Activated CD4-positive, alpha-beta T cell treated with anti-CD3 and anti-CD28 coated beads for 48 hours (primary cell): Measurements from ENCODE around the gene SPRR2G.
"Not testable (repeated sequence)": the region's sequence is repeated elsewhere in the genome, so short reads cannot be mapped to it uniquely, and the experiment has no call there.

ENCODE experiments used
- DNase-seq: peaks from one replicate; pipeline ENCODE4 v3.0.0-alpha.2; 2020

Gene SPRR2G

GRCh38 chr1:153112454-153112853 is 38.2 kb downstream of the SPRR2G start:
- DNase-seq, result not testable (repeated sequence)

GRCh38 chr1:153100245-153100644 is 50.4 kb downstream of the SPRR2G start:
- DNase-seq, result no peak
